GM12875 (cell line): ENCODE data around the gene COG5.

Experiments
- H3K4me3 ChIP-seq: one replicate; pipeline ENCODE4 v1.5.1; 2011; ENCODE audit warnings: low read depth, low read length, control low read depth
- TF ChIP-seq, protein P1 (sequence below): IDR thresholded peaks from 2 replicates; pipeline ENCODE4 v1.5.1; 2011; ENCODE audit warnings: low read depth, mild to moderate bottlenecking, control low read depth, inconsistent platforms, low read length, moderate library complexity, borderline replicate concordance; ENCODE audit not compliant: insufficient read depth

COG5 gene

DNA sequence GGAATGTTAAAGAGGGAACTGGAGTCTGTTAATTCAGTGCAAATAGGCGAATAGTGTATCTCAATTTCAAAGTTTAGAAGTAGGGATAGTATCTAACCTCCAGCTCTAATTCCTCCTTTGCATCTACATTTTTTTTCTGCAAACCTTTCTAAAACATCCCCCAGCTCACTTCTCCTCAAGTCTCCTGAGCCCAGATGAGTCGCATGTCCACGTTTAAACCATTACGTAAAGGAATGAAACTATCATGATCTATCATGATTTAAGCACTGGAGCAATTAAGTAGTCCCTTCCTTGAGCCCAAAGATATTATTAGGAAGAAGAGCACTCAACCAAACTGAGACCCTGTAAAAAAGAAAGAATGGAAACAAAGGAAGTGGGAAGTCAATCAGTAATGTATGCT, 64.0 kb downstream of the COG5 start:
- TF ChIP-seq, protein P1, sequence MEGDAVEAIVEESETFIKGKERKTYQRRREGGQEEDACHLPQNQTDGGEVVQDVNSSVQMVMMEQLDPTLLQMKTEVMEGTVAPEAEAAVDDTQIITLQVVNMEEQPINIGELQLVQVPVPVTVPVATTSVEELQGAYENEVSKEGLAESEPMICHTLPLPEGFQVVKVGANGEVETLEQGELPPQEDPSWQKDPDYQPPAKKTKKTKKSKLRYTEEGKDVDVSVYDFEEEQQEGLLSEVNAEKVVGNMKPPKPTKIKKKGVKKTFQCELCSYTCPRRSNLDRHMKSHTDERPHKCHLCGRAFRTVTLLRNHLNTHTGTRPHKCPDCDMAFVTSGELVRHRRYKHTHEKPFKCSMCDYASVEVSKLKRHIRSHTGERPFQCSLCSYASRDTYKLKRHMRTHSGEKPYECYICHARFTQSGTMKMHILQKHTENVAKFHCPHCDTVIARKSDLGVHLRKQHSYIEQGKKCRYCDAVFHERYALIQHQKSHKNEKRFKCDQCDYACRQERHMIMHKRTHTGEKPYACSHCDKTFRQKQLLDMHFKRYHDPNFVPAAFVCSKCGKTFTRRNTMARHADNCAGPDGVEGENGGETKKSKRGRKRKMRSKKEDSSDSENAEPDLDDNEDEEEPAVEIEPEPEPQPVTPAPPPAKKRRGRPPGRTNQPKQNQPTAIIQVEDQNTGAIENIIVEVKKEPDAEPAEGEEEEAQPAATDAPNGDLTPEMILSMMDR, result no peak
- no peak overlapping the region for H3K4me3 ChIP-seq

DNA sequence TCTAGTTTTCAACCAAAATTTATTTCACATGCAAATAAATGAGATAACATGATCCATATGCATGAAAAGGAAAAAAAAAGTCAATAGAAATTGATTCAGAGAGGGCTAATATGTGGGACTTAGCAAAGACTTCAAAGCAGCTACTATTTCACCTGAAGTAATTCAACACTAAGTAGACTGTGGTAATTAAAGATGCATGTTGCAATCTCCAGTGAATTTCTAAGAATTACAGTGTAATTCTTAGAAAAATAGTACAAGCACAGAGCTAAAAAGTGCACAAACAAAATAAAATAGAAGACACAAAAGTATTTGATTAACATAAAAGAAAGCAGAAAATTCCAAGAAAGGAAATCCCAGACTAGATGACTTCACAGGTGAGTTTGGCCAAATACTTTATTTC, 68.2 kb downstream of the COG5 start:
- no peak overlapping the region for H3K4me3 ChIP-seq
- TF ChIP-seq, protein P1, result no peak

DNA sequence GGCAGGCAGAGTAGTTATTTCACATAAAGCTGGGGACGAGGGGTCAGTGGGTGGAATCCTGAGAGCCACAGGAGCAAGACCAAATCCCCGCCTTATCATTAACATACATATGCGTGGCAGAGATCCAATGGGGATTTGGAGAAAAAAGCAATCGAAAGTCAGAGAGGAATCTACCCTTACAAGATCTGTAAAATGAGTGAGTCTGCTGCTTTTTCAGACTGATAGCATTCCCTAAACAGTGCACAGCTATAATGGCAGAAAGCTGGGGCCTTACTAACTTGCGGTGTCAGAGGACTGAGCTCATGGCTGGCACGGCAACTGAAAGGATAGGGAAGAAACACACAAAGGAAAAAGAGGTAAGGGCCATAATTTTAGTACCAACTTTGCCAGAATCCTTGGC, 68.8 kb downstream of the COG5 start:
- TF ChIP-seq, protein P1, result no peak

DNA sequence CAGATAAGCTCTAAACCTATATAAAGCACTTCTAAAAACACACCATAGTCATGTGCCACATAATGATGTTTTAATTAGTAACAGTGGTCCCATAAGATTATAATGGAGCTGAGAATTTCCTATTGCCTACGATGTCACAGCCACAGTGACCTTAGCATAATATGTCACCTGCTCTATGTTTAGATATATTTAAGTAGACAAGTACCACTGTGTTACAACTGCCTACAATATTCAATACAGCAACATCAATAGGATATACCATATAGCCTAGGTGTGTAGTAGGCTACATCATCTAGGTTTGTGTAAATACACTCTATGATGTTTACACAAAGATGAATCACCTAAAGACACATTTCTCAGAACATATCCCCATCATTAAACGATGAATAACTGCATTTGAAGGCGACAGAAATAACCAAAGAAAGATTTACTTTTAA, 69.4 kb downstream of the COG5 start:
- TF ChIP-seq, protein P1, result no peak
- no peak overlapping the region for H3K4me3 ChIP-seq

More for the DNA sequence above, 68.8 kb downstream of the COG5 start:
- no peak overlapping the region for H3K4me3 ChIP-seq

DNA sequence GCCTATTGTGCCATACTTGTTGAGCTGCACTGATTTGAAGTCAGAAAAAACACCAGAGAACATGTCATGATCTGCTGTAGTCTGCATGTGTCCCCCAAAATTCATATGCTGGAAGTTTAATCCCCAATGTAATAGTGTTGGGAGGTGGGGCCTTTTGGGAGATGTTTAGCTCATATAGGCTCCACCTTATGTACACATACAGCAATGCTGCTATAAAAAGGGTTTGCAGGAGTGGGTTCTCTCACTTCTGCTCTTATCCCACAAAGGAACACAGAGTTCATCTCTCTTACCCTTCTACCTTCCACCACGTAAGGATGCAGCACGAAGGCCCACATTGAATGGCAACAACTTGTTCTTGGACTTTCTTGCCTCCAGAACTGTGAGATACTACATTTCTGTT, 70.8 kb downstream of the COG5 start:
- no peak overlapping the region for H3K4me3 ChIP-seq
- TF ChIP-seq, protein P1, result no peak

DNA sequence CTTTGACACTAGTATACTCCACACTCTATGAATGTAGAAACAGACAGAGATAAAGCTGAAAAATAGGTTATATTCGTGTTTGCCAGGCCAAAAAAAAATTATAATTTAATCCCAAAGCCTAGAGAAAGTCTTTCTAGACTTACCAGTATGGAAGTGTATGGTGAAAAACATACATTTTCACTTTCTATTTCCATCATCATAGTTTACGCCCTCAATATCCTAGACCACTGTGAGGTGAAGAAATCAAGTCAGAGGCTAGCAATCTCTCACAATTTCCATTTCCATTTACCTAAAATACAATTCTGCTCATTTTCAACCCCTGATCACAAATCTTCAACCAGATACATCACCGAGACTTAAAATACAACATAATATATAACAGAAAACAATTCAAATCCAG, 77.7 kb downstream of the COG5 start:
- TF ChIP-seq, protein P1, result no peak
- no peak overlapping the region for H3K4me3 ChIP-seq

DNA sequence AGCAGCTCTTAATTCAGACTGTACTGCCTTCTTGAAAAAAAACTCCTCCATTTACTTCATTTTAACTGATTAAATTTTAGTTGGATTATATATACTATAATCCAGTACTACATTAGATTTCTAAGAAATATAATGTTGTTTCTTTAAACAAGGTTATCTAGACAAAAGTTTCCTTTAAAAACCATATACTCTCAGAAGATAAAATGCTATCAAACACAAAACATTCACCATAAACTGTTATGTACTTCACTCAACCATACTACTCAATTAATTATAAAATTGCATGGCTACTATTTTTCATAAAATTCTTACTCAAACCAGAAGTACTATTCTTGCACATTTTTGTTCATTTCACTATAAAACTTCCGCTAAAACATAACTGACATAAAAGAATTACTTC, 81.1 kb downstream of the COG5 start:
- TF ChIP-seq, protein P1, result no peak
- no peak overlapping the region for H3K4me3 ChIP-seq
